Measurements from ENCODE around the gene GSTO1. TPM values are rescaled to one million over a fixed set of nuclear protein-coding genes. Genes with fewer than 3 reads are reported as not detected.

The GSTO1 gene
- total and polyA plus RNA-seq, 9 of the 15 experiments (the other 6 are each of a cell fraction or from before 2014, with no cell fraction given): 136 to 592 (median 237) TPM

GRCh38 chr10:104306897-104307296 is 52.2 kb downstream of the GSTO1 start:
- H2AFZ ChIP-seq (ENCODE audit: low read depth, low read length): no peak overlapping the region
- ATAC-seq (no peak), DNase-seq (ENCODE audit: extremely low read depth in 1 of 4, low spot score in 3 of 4) (no peak), FAIRE-seq (peak; percentile 6)
- H4K20me1 ChIP-seq (replicated peaks; ENCODE audit: control insufficient read depth, insufficient read depth, low read length): peaks cover 7% of the 10 kb centered on the region; the same call in 1 of the 2 replicates
- peaks cover 4% of the 10 kb centered on the region for H3K79me2 ChIP-seq (ENCODE audit: control insufficient read depth, insufficient read depth, low read length)
- no peak overlapping the region for H3K27ac ChIP-seq (ENCODE audit: extremely low read depth, low read depth, low read length)
- BruUV-seq (replicated peaks): no TSS peak
- H3K4me1 ChIP-seq (replicated peaks in 1 of 2; ENCODE audit: control insufficient read depth in 2 of 2, insufficient read depth in 2 of 2, low read length in 2 of 2): no peaks in the 10 kb centered on the region; a peak in 3 of 5 replicates
- no peak overlapping the region for H3K9ac ChIP-seq (ENCODE audit: insufficient read depth in 1 of 2, low read depth in 2 of 2, low read length in 2 of 2)
- H3K9me3 ChIP-seq (replicated peaks; ENCODE audit: control insufficient read depth, insufficient read depth, low read depth, low read length): no peaks in the 10 kb centered on the region; the same call in 1 of the 2 replicates
- no peak overlapping the region for H3K4me2 ChIP-seq (ENCODE audit: insufficient read depth, low read length)
- in situ Hi-C loops (cut with MboI) (no loop called here), intact Hi-C loops (cut with micrococcal nuclease) (no loop called here)
- WGBS (ENCODE audit: insufficient coverage, low coverage, missing lambda C conversion rate): 33% methylated on average over 2 of the region's 3 CpGs
- CTCF ChIA-PET (ENCODE audit: low intra/inter-chr PET ratio): no interaction called here
- TF ChIP-seq MAX (CRISPR knock-in tag; IDR thresholded peaks at IDR 0.05) (no peak), ZNF24 (IDR thresholded peaks at IDR 0.05) (no peak), CEBPB (tag; IDR thresholded peaks at IDR 0.05) (no peak), RFX1 (IDR thresholded peaks at IDR 0.05) (peak; percentile 86)
- POLR2A ChIA-PET: interaction anchor here (0.7 to 1.1 kb wide), 2 partner anchors 15 to 22 kb away, joined by 3 to 5 read pairs; no protein-coding TSS in a partner anchor
- no peaks in the 10 kb centered on the region for H3K27me3 ChIP-seq (ENCODE audit: control insufficient read depth in 2 of 2, insufficient read depth in 2 of 2, low read length in 2 of 2)
- no peak overlapping the region for H3K4me3 ChIP-seq
- H3K9me1 ChIP-seq (ENCODE audit: control insufficient read depth, insufficient read depth, low read length): no peaks in the 10 kb centered on the region
- peaks cover 23% of the 10 kb centered on the region; the same call in 2 of the 3 replicates for H3K36me3 ChIP-seq (ENCODE audit: control insufficient read depth, insufficient read depth, low read length)

- intact Hi-C loops (cut with micrococcal nuclease): no loop called here
- no peaks in the 10 kb centered on the region for H3K27me3 ChIP-seq (ENCODE audit: control insufficient read depth in 2 of 2, insufficient read depth in 2 of 2, low read length in 2 of 2)
- ATAC-seq: peak; percentile 15
- H4K20me1 ChIP-seq (replicated peaks; ENCODE audit: control insufficient read depth, insufficient read depth, low read length): peaks cover 10% of the 10 kb centered on the region
- ChIA-PET POLR2A (interaction anchor here (1.6 kb wide), 1 partner anchor 14 kb away, joined by 4 read pairs; no protein-coding TSS in a partner anchor), CTCF (ENCODE audit: low intra/inter-chr PET ratio) (no interaction called here)
- no peak overlapping the region for H3K9ac ChIP-seq (ENCODE audit: insufficient read depth in 1 of 2, low read depth in 2 of 2, low read length in 2 of 2)
- no peaks in the 10 kb centered on the region for H3K9me1 ChIP-seq (ENCODE audit: control insufficient read depth, insufficient read depth, low read length)
- no TSS peak for BruUV-seq (replicated peaks)
- H3K27ac ChIP-seq (ENCODE audit: extremely low read depth, low read depth, low read length): no peak overlapping the region
- peaks cover 32% of the 10 kb centered on the region; the same call in 2 of the 3 replicates for H3K36me3 ChIP-seq (ENCODE audit: control insufficient read depth, insufficient read depth, low read length)
- H3K4me2 ChIP-seq (ENCODE audit: insufficient read depth, low read length): no peak overlapping the region
- no peak overlapping the region for H3K4me3 ChIP-seq
- no peaks in the 10 kb centered on the region; the same call in 1 of the 2 replicates for H3K9me3 ChIP-seq (replicated peaks; ENCODE audit: control insufficient read depth, insufficient read depth, low read depth, low read length)
- no peak overlapping the region for H2AFZ ChIP-seq (ENCODE audit: low read depth, low read length)
- no peak for DNase-seq (ENCODE audit: extremely low read depth in 1 of 4, low spot score in 3 of 4)
- no peaks in the 10 kb centered on the region; a peak in 3 of 5 replicates for H3K4me1 ChIP-seq (replicated peaks in 1 of 2; ENCODE audit: control insufficient read depth in 2 of 2, insufficient read depth in 2 of 2, low read length in 2 of 2)
- FAIRE-seq: no peak
- 59% methylated on average over 6 of the region's 10 CpGs for WGBS (ENCODE audit: insufficient coverage, low coverage, missing lambda C conversion rate)
- peaks cover 8% of the 10 kb centered on the region for H3K79me2 ChIP-seq (ENCODE audit: control insufficient read depth, insufficient read depth, low read length)
- in situ Hi-C loops (cut with MboI): no loop called here
- TF ChIP-seq NFIC (IDR thresholded peaks at IDR 0.05): 0 out of 2 replicates have a peak, but pooled peaks have one; percentile 4
- TF ChIP-seq POLR2A (conservative IDR thresholded peaks at IDR 0.05): peak; percentile 50
- TF ChIP-seq POLR2B (IDR thresholded peaks at IDR 0.05; ENCODE audit: low read depth, partially characterized antibody): no peak
- no peak for TF ChIP-seq STAT6 (CRISPR knock-in tag; IDR thresholded peaks at IDR 0.05)
- TF ChIP-seq SMARCC2 (IDR thresholded peaks at IDR 0.05; ENCODE audit: low read depth): no peak
- TF ChIP-seq ZNF277 (CRISPR knock-in tag; IDR thresholded peaks at IDR 0.05; ENCODE audit: borderline replicate concordance): no peak
- no peak for TF ChIP-seq DACH1 (IDR thresholded peaks at IDR 0.05; ENCODE audit: partially characterized antibody)
- no peak for TF ChIP-seq BHLHE40 (IDR thresholded peaks at IDR 0.05; ENCODE audit: low read length)
Measured at GRCh38 chr10:104307576-104308438, 53.1 kb downstream of the GSTO1 start.
